ENCODE data around the gene NDST1. TPM values are rescaled to one million over a fixed set of nuclear protein-coding genes. Genes with fewer than 3 reads are reported as not detected.

Gene NDST1
- polyA plus RNA-seq, 1 donor (not counting 4 experiments of a cell fraction or from before 2014, with no cell fraction given), result 24.9 TPM

GRCh38 chr5:150519560-150519945, 11.6 kb downstream of the NDST1 start:
- dilution Hi-C loops (cut with MboI; ENCODE audit: extremely low pct_ligation_motif_present, low sequenced_read_pairs), result no loop called here
- H3K4me1 ChIP-seq (ENCODE audit: control insufficient read depth, extremely low read depth, insufficient read depth, low read length), result peaks cover 36% of the 10 kb centered on the region
- H3K36me3 ChIP-seq (ENCODE audit: control insufficient read depth in 2 of 2, extremely low read depth in 1 of 2, insufficient read depth in 2 of 2, low read length in 2 of 2), result peaks cover 24 to 25% of the 10 kb centered on the region in 2 experiments
- peaks cover 20% of the 10 kb centered on the region for H4K20me1 ChIP-seq (ENCODE audit: control insufficient read depth, extremely low read depth, insufficient read depth, low read length)
- peaks cover 71% of the 10 kb centered on the region for H3K79me2 ChIP-seq (ENCODE audit: control insufficient read depth, insufficient read depth, low read length)
- peaks cover 7% of the 10 kb centered on the region for H3K9me1 ChIP-seq (ENCODE audit: control insufficient read depth, extremely low read depth, insufficient read depth, low read length)
- FAIRE-seq (no peak), DNase-seq (ENCODE audit: low read depth, low spot score) (no peak)
- H3K9me3 ChIP-seq (ENCODE audit: control insufficient read depth, low read depth, low read length), result no peaks in the 10 kb centered on the region
- H3K9ac ChIP-seq (ENCODE audit: control insufficient read depth, extremely low read depth, insufficient read depth, low read length), result no peak overlapping the region
- H3K27ac ChIP-seq (ENCODE audit: control insufficient read depth, insufficient read depth, low read length), result no peak overlapping the region
- no peaks in the 10 kb centered on the region for H3K27me3 ChIP-seq (ENCODE audit: control insufficient read depth, extremely low read depth, insufficient read depth, low read length)
- no peak overlapping the region for H2AFZ ChIP-seq (ENCODE audit: control insufficient read depth, low read length)
- H3K4me3 ChIP-seq (ENCODE audit: control insufficient read depth in 2 of 3, extremely low read depth in 1 of 3, insufficient read depth in 2 of 3, low read depth in 1 of 3, low read length in 3 of 3), result no peak overlapping the region
- H3K4me2 ChIP-seq (ENCODE audit: control insufficient read depth, extremely low read depth, insufficient read depth, low read depth, low read length), result no peak overlapping the region
- TF ChIP-seq EZH2 (IDR thresholded peaks at IDR 0.05; ENCODE audit: low read length) (no peak), CTCF (optimal IDR thresholded peaks at IDR 0.05 in 1 of 3, IDR thresholded peaks at IDR 0.05 in 1 of 3, conservative IDR thresholded peaks at IDR 0.05 in 1 of 3; ENCODE audit: extremely low read depth in 1 of 3, insufficient read depth in 2 of 3, low read length in 3 of 3) (no peak)

- Histone ChIP-seq H2AFZ (ENCODE audit: control insufficient read depth, low read length) (no peak overlapping the region), H3K4me3 (ENCODE audit: control insufficient read depth in 2 of 3, extremely low read depth in 1 of 3, insufficient read depth in 2 of 3, low read depth in 1 of 3, low read length in 3 of 3) (no peak overlapping the region), H3K27me3 (ENCODE audit: control insufficient read depth, extremely low read depth, insufficient read depth, low read length) (no peaks in the 10 kb centered on the region), H3K9me3 (ENCODE audit: control insufficient read depth, low read depth, low read length) (no peaks in the 10 kb centered on the region), H3K4me1 (ENCODE audit: control insufficient read depth, extremely low read depth, insufficient read depth, low read length) (peaks cover 32% of the 10 kb centered on the region), H3K27ac (ENCODE audit: control insufficient read depth, insufficient read depth, low read length) (no peak overlapping the region), H3K9ac (ENCODE audit: control insufficient read depth, extremely low read depth, insufficient read depth, low read length) (no peak overlapping the region), H3K79me2 (ENCODE audit: control insufficient read depth, insufficient read depth, low read length) (peaks cover 72% of the 10 kb centered on the region), H3K4me2 (ENCODE audit: control insufficient read depth, extremely low read depth, insufficient read depth, low read depth, low read length) (no peak overlapping the region), H4K20me1 (ENCODE audit: control insufficient read depth, extremely low read depth, insufficient read depth, low read length) (peaks cover 16% of the 10 kb centered on the region), H3K36me3 (ENCODE audit: control insufficient read depth in 2 of 2, extremely low read depth in 1 of 2, insufficient read depth in 2 of 2, low read length in 2 of 2) (peaks cover 23 to 24% of the 10 kb centered on the region in 2 experiments), H3K9me1 (ENCODE audit: control insufficient read depth, extremely low read depth, insufficient read depth, low read length) (peaks cover 7% of the 10 kb centered on the region)
- dilution Hi-C loops (cut with MboI; ENCODE audit: extremely low pct_ligation_motif_present, low sequenced_read_pairs), result no loop called here
- DNase-seq (ENCODE audit: low read depth, low spot score), result no peak
- no peak for FAIRE-seq
- TF ChIP-seq CTCF (optimal IDR thresholded peaks at IDR 0.05 in 1 of 3, IDR thresholded peaks at IDR 0.05 in 1 of 3, conservative IDR thresholded peaks at IDR 0.05 in 1 of 3; ENCODE audit: extremely low read depth in 1 of 3, insufficient read depth in 2 of 3, low read length in 3 of 3), result no peak
- no peak for TF ChIP-seq EZH2 (IDR thresholded peaks at IDR 0.05; ENCODE audit: low read length)
These were observed 12.0 kb downstream of the NDST1 start for GRCh38 chr5:150519978-150520377.
